ENCODE data around the gene SFSWAP. TPM values are rescaled to one million over a fixed set of nuclear protein-coding genes. Genes with fewer than 3 reads are reported as not detected.

The SFSWAP gene
- polyA plus RNA-seq, 1 experiment, result 12.5 TPM

GRCh38 chr12:131671276-131671675, 39.6 kb upstream of the SFSWAP start:
- H3K27ac ChIP-seq (ENCODE audit: low read depth, low read length), result no peak overlapping the region
- H3K4me3 ChIP-seq (ENCODE audit: low read depth, low read length), result no peak overlapping the region
- ChIA-PET CTCF (no interaction called here), POLR2A (no interaction called here)
- no peak for DNase-seq (ENCODE audit: low read depth, low spot score)
- TF ChIP-seq CTCF (IDR thresholded peaks at IDR 0.05; ENCODE audit: low read depth, low read length), result no peak
- H3K27me3 ChIP-seq (ENCODE audit: control insufficient read depth, insufficient read depth, low read length), result peaks cover 4% of the 10 kb centered on the region
- H3K9me3 ChIP-seq (ENCODE audit: control insufficient read depth, insufficient read depth, low read length), result peaks cover 6% of the 10 kb centered on the region; the same call in 1 of the 2 replicates

GRCh38 chr12:131671871-131672270, 39.0 kb upstream of the SFSWAP start:
- Histone ChIP-seq H3K27ac (ENCODE audit: low read depth, low read length) (no peak overlapping the region), H3K4me3 (ENCODE audit: low read depth, low read length) (no peak overlapping the region), H3K27me3 (ENCODE audit: control insufficient read depth, insufficient read depth, low read length) (peaks cover 4% of the 10 kb centered on the region), H3K9me3 (ENCODE audit: control insufficient read depth, insufficient read depth, low read length) (peaks cover 6% of the 10 kb centered on the region; the same call in 1 of the 2 replicates)
- ChIA-PET CTCF (no interaction called here), POLR2A (no interaction called here)
- no peak for DNase-seq (ENCODE audit: low read depth, low spot score)
- TF ChIP-seq CTCF (IDR thresholded peaks at IDR 0.05; ENCODE audit: low read depth, low read length), result no peak

GRCh38 chr12:131672311-131672940, 38.5 kb upstream of the SFSWAP start:
- no peak for DNase-seq (ENCODE audit: low read depth, low spot score)
- Histone ChIP-seq H3K9me3 (ENCODE audit: control insufficient read depth, insufficient read depth, low read length) (peaks cover 7% of the 10 kb centered on the region; the same call in 1 of the 2 replicates), H3K27me3 (ENCODE audit: control insufficient read depth, insufficient read depth, low read length) (peaks cover 4% of the 10 kb centered on the region), H3K27ac (ENCODE audit: low read depth, low read length) (no peak overlapping the region), H3K4me3 (ENCODE audit: low read depth, low read length) (no peak overlapping the region)
- ChIA-PET CTCF (no interaction called here), POLR2A (no interaction called here)
- TF ChIP-seq CTCF (IDR thresholded peaks at IDR 0.05; ENCODE audit: low read depth, low read length), result no peak

GRCh38 chr12:131672941-131673887, 37.7 kb upstream of the SFSWAP start:
- ChIA-PET CTCF (no interaction called here), POLR2A (no interaction called here)
- Histone ChIP-seq H3K4me3 (ENCODE audit: low read depth, low read length) (no peak overlapping the region), H3K27ac (ENCODE audit: low read depth, low read length) (no peak overlapping the region), H3K9me3 (ENCODE audit: control insufficient read depth, insufficient read depth, low read length) (peaks cover 11% of the 10 kb centered on the region; the same call in 1 of the 2 replicates), H3K27me3 (ENCODE audit: control insufficient read depth, insufficient read depth, low read length) (peaks cover 3% of the 10 kb centered on the region)
- TF ChIP-seq CTCF (IDR thresholded peaks at IDR 0.05; ENCODE audit: low read depth, low read length), result no peak
- DNase-seq (ENCODE audit: low read depth, low spot score), result no peak

- peaks cover 11% of the 10 kb centered on the region; the same call in 1 of the 2 replicates for H3K9me3 ChIP-seq (ENCODE audit: control insufficient read depth, insufficient read depth, low read length)
- POLR2A ChIA-PET, result no interaction called here
- peaks cover 3% of the 10 kb centered on the region for H3K27me3 ChIP-seq (ENCODE audit: control insufficient read depth, insufficient read depth, low read length)
- no peak for DNase-seq (ENCODE audit: low read depth, low spot score)
- H3K27ac ChIP-seq (ENCODE audit: low read depth, low read length), result no peak overlapping the region
- TF ChIP-seq CTCF (IDR thresholded peaks at IDR 0.05; ENCODE audit: low read depth, low read length), result no peak
- CTCF ChIA-PET, result no interaction called here
- H3K4me3 ChIP-seq (ENCODE audit: low read depth, low read length), result no peak overlapping the region
Observed at GRCh38 chr12:131673888-131674257, 37.0 kb upstream of the SFSWAP start.
